Measurements from ENCODE around the gene RPS6KB2.
A peak's percentile ranks its signal among the peaks of the same experiment; 100 is the strongest.
"Not testable (repeated sequence)": the region's sequence is repeated elsewhere in the genome, so short reads cannot be mapped to it uniquely, and the experiment has no call there.

Gene RPS6KB2

GRCh38 chr11:67397536-67397935, 30.8 kb upstream of the RPS6KB2 start:
- no peak for DNase-seq

GRCh38 chr11:67397986-67398660, 30.2 kb upstream of the RPS6KB2 start:
- peak in 14 of 58 donors; percentile 12 to 65 (median 32) for DNase-seq

GRCh38 chr11:67398661-67399563, 29.4 kb upstream of the RPS6KB2 start:
- DNase-seq = no peak

- DNase-seq = no peak
Observed at GRCh38 chr11:67400251-67400941, 27.9 kb upstream of the RPS6KB2 start.

GRCh38 chr11:67400942-67401494, 27.3 kb upstream of the RPS6KB2 start:
- no peak for DNase-seq

- peak in 57 of 58 donors; percentile 20 to 94 (median 88) for DNase-seq
Observed at GRCh38 chr11:67401495-67402191, 26.7 kb upstream of the RPS6KB2 start, which contains the start of gene PPP1CA. PPP1CA (minus strand) TSS chr11:67401858; CDS start chr11:67401782, 76 bp downstream.

- not testable (repeated sequence) for DNase-seq
Observed at GRCh38 chr11:67402192-67402839, 26.0 kb upstream of the RPS6KB2 start.

GRCh38 chr11:67403085-67403484, 25.2 kb upstream of the RPS6KB2 start:
- not testable (repeated sequence) for DNase-seq

GRCh38 chr11:67404515-67405195, 23.6 kb upstream of the RPS6KB2 start:
- DNase-seq = peak in 1 of 58 donors; percentile 26

- DNase-seq = no peak
Observed at GRCh38 chr11:67405196-67405567, 23.1 kb upstream of the RPS6KB2 start.

- DNase-seq = no peak
Observed at GRCh38 chr11:67405688-67406339, 22.5 kb upstream of the RPS6KB2 start.

- DNase-seq = no peak
Observed at GRCh38 chr11:67406420-67406968, 21.8 kb upstream of the RPS6KB2 start.

GRCh38 chr11:67406969-67407687, 21.2 kb upstream of the RPS6KB2 start:
- peak in 44 of 58 donors; percentile 26 to 80 (median 46) for DNase-seq

- no peak for DNase-seq
Observed at GRCh38 chr11:67407688-67408163, 20.6 kb upstream of the RPS6KB2 start.

- DNase-seq = no peak
Observed at GRCh38 chr11:67408437-67409200, 19.7 kb upstream of the RPS6KB2 start.

- no peak for DNase-seq
Observed at GRCh38 chr11:67409261-67409666, 19.0 kb upstream of the RPS6KB2 start.

GRCh38 chr11:67409781-67410368, 18.4 kb upstream of the RPS6KB2 start:
- DNase-seq = peak in 2 of 58 donors; percentile 54 to 75
